GM12878 (cell line): Measurements from ENCODE around the gene PYGB. TPM values are rescaled to one million over a fixed set of nuclear protein-coding genes. Genes with fewer than 3 reads are reported as not detected.

Experiments
- ATAC-seq: fragments of 200-7000 bp; cut with Tn5 transposase; 3 replicates; pipeline ENCODE4 v1.9.1; 2020; ENCODE audit warnings: mild to moderate bottlenecking, moderate library complexity
- BruUV-seq: library from RNA; stranded (reverse); fragments of 400-500 nt; replicated peaks from 2 replicates; lab custom pipeline; 2021; lab: Mats Ljungman, UMichigan
- CTCF ChIA-PET: fragments of 300-600 bp; sonication (Branson Sonifier 250); formaldehyde crosslinking; extraction: SDS; loops from one replicate; lab custom pipeline; 2021; ENCODE audit warnings: inconsistent platforms; lab: Yijun Ruan, JAX
- POLR2A ChIA-PET: fragments of 350-600 bp; formaldehyde crosslinking; extraction: SDS; loops from one replicate; lab custom pipeline; 2021; ENCODE audit warnings: inconsistent platforms; lab: Charles Lee
- RAD21 ChIA-PET: fragments of 300-600 bp; sonication (Branson Sonifier 250); formaldehyde crosslinking; loops from one replicate; lab custom pipeline; 2023; ENCODE audit warnings: antibody characterized with exemption; ENCODE audit not compliant: unreplicated experiment; lab: Charles Lee
- SMC1A ChIA-PET: fragments of 300-600 bp; sonication (Branson Sonifier 250); formaldehyde crosslinking; loops from one replicate; lab custom pipeline; 2023; ENCODE audit not compliant: unreplicated experiment, uncharacterized antibody; lab: Charles Lee
- DNase-seq: peaks from one replicate; pipeline ENCODE4 v3.0.0-alpha.2; 2011; ENCODE audit warnings: low read depth, low spot score
- FAIRE-seq: peaks from 3 replicates; lab custom pipeline; 2011; peaks lifted over from hg19 to GRCh38; lab: Jason Lieb, UNC
- H2AFZ ChIP-seq: 2 replicates; pipeline ENCODE4 v1.6.0; 2011; ENCODE audit warnings: low read depth, low read length, control low read depth; ENCODE audit not compliant: control insufficient read depth
- H3K27ac ChIP-seq: 2 replicates; pipeline ENCODE4 v1.5.1; 2011; ENCODE audit warnings: control low read depth; ENCODE audit not compliant: control insufficient read depth, insufficient read depth
- H3K27me3 ChIP-seq, 2 experiments: replicated peaks in 1 of 2; 2 replicates each; pipeline versions ENCODE4 v1.6.0 to v1.6.1; 2011; ENCODE audit warnings: low read length in 1 of 2; ENCODE audit not compliant: control insufficient read depth in 2 of 2, insufficient read depth in 2 of 2
- H3K36me3 ChIP-seq, 2 experiments: 2 replicates each; pipeline ENCODE4 v1.5.1; 2011; ENCODE audit warnings: low read length in 1 of 2; ENCODE audit not compliant: control insufficient read depth in 2 of 2, insufficient read depth in 2 of 2
- H3K4me1 ChIP-seq: 2 replicates; pipeline ENCODE4 v1.6.1; 2011; ENCODE audit warnings: mild to moderate bottlenecking, low read length, moderate library complexity, mixed read lengths; ENCODE audit not compliant: control insufficient read depth, insufficient read depth
- H3K4me2 ChIP-seq: 2 replicates; pipeline ENCODE4 v1.6.0; 2011; ENCODE audit warnings: control low read depth; ENCODE audit not compliant: control insufficient read depth, insufficient read depth
- H3K4me3 ChIP-seq: fragments of 200-600 bp; sonication (generic); 2 replicates; pipeline ENCODE4 v1.5.1; 2016
- H3K79me2 ChIP-seq: 2 replicates; pipeline ENCODE4 v1.6.0; 2011; ENCODE audit warnings: low read length; ENCODE audit not compliant: control insufficient read depth, insufficient read depth
- H3K9ac ChIP-seq: 2 replicates; pipeline ENCODE4 v1.8.0; 2011; ENCODE audit warnings: low read length, control low read depth, mixed read lengths; ENCODE audit not compliant: control insufficient read depth, insufficient read depth
- H3K9me3 ChIP-seq: replicated peaks from 3 replicates; pipeline ENCODE4 v1.5.1; 2011; ENCODE audit warnings: mild to moderate bottlenecking, low read length; ENCODE audit not compliant: control insufficient read depth, insufficient read depth
- H4K20me1 ChIP-seq: 2 replicates; pipeline ENCODE4 v1.6.0; 2011; ENCODE audit not compliant: control insufficient read depth, insufficient read depth
- POLR2A ChIP-seq: IDR thresholded peaks from 2 replicates; pipeline ENCODE4 v1.6.1; 2011; ENCODE audit warnings: low read depth, mild to moderate bottlenecking, low read length
- SIX5 ChIP-seq: IDR thresholded peaks from 2 replicates; pipeline ENCODE4 v1.6.1; 2011; ENCODE audit warnings: mild to moderate bottlenecking, low read depth, low read length, moderate library complexity; ENCODE audit not compliant: severe bottlenecking
- SMAD1 ChIP-seq: fragments of 450-650 bp; IDR thresholded peaks from 2 replicates; pipeline ENCODE4 v1.6.1; 2018; ENCODE audit warnings: mild to moderate bottlenecking, low read depth; ENCODE audit not compliant: partially characterized antibody
- TARDBP ChIP-seq: IDR thresholded peaks from 2 replicates; pipeline ENCODE4 v1.6.1; 2016; ENCODE audit warnings: borderline replicate concordance
- TBL1XR1 ChIP-seq: IDR thresholded peaks from 2 replicates; pipeline ENCODE4 v1.6.1; 2012; ENCODE audit warnings: low read depth, low read length, improper control_type of control experiment
- ZBTB11 ChIP-seq: fragments of 450-650 bp; formaldehyde crosslinking; IDR thresholded peaks from 2 replicates; pipeline ENCODE4 v1.5.0; 2022; ENCODE audit warnings: mild to moderate bottlenecking, missing genetic modification characterization
- WGBS: methylation state at CpG from one replicate; pipeline ENCODE4 v1.1.6; 2016; ENCODE audit warnings: low lambda C conversion rate; ENCODE audit not compliant: insufficient replicate concordance, insufficient coverage; ENCODE audit errors: missing lambda C conversion rate; 5-methylcytosine and 5-hydroxymethylcytosine counted together
- in situ Hi-C: fragments of 300-500 bp; cut with MboI; formaldehyde crosslinking; loops from 9 replicates; pipeline ENCODE4 v1.14.3; 2018; ENCODE audit warnings: mixed read lengths
- intact Hi-C: fragments of 100-400 bp; cut with micrococcal nuclease; formaldehyde crosslinking; loops from one replicate; pipeline ENCODE4 v1.14.2; 2022; ENCODE audit not compliant: unreplicated experiment
- polyA plus RNA-seq, 11 experiments: library from polyadenylated mRNA; depleted of rRNA in 4 of 11; unstranded in 6 of 11; stranded (reverse) in 5 of 11; fragments of >200 nt; fragmentation: Nextera tagmentation in 4 of 11; fragmentation: Illumina TruSeq in 1 of 11; extraction: Ambion mirVana in 4 of 11; extraction: Trizol in 1 of 11; gene quantifications; 1 replicate in 1 of 11; 2 replicates in 10 of 11; pipeline versions ENCODE4 v1.2.1 to v1.2.3, GENCODE V29; 2011 to 2016; ENCODE audit warnings: inconsistent platforms in 2 of 11, missing spikeins in 2 of 11, low read depth in 1 of 11
- total RNA-seq, 4 experiments: library from RNA; depleted of rRNA in 3 of 4; stranded (reverse); fragments of >200 nt in 3 of 4; fragmentation: Illumina TruSeq in 1 of 4; extraction: Trizol in 1 of 4; gene quantifications; 2 replicates each; pipeline versions ENCODE4 v1.2.1 to v1.2.3, GENCODE V29; 2013 to 2021
- TF ChIP-seq, protein P1 (sequence below): IDR thresholded peaks from 2 replicates; pipeline ENCODE4 v1.6.1; 2012; ENCODE audit warnings: low read depth, low read length, improper control_type of control experiment
- TF ChIP-seq, protein P2 (sequence below): IDR thresholded peaks from 2 replicates; pipeline ENCODE4 v1.6.1; 2011; ENCODE audit warnings: borderline replicate concordance, low read depth, mild to moderate bottlenecking, moderate library complexity, low read length; ENCODE audit not compliant: insufficient read depth, poor library complexity, severe bottlenecking
- TF ChIP-seq, protein P3 (sequence below): fragments of 450-650 bp; IDR thresholded peaks from 2 replicates; pipeline ENCODE4 v1.6.1; 2018; ENCODE audit warnings: mild to moderate bottlenecking, low read depth, moderate library complexity; ENCODE audit not compliant: partially characterized antibody
- TF ChIP-seq, protein P4 (sequence below), 3 experiments: IDR thresholded peaks in 2 of 3; conservative IDR thresholded peaks in 1 of 3; 2 replicates each; pipeline ENCODE4 v1.5.1; 2011; ENCODE audit warnings: low read depth in 3 of 3, low read length in 3 of 3, mild to moderate bottlenecking in 3 of 3, control low read depth in 2 of 3, moderate library complexity in 2 of 3, inconsistent platforms in 1 of 3, mixed read lengths in 1 of 3; ENCODE audit not compliant: control insufficient read depth in 2 of 3, insufficient read depth in 1 of 3; ENCODE audit errors: extremely low read depth in 1 of 3

The PYGB gene
- total and polyA plus RNA-seq, 10 of the 15 experiments (the other 5 are each of a cell fraction or from before 2014, with no cell fraction given): 0.34 to 33.5 (median 21.8) TPM

DNA sequence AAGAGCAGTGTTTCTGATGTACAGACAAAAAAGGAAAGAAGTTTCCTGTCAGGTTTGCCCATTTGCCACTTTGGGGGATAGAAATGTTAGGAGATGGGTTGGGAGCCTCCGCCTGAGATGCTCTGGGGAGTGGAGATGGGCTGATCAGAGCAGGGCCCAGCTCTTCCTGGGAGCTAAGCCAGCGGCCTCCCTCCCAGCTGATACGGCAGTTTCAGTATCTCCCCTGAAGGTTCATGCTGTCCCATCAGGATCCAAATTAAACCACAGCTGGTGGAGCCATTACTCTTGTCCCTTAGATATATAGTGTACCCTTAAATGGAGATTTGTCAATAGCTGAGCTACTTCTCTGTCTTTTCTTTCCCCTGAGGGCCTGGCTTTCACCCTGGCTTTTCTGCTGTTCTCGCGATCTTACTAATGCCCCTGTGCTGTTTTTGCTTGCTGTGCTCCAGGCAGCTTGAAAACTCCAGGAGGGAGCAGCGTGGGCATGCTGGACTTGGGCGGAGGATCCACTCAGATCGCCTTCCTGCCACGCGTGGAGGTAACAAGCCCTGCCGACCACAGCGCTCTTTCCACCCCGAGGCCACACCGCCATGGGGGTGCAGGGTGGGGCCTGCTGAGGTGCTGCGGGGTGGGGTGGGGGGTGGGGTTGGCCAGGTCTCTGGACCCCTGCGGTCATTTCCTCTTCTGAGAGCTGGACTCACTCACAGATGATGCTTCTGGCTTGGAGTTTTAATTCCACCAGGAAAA lies 31.5 kb upstream of the PYGB start:
- H3K9me3 ChIP-seq: no peaks in the 10 kb centered on the region
- TF ChIP-seq POLR2A: no peak
- TF ChIP-seq, protein P1, sequence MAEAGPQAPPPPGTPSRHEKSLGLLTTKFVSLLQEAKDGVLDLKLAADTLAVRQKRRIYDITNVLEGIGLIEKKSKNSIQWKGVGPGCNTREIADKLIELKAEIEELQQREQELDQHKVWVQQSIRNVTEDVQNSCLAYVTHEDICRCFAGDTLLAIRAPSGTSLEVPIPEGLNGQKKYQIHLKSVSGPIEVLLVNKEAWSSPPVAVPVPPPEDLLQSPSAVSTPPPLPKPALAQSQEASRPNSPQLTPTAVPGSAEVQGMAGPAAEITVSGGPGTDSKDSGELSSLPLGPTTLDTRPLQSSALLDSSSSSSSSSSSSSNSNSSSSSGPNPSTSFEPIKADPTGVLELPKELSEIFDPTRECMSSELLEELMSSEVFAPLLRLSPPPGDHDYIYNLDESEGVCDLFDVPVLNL: no peak
- TF ChIP-seq, protein P2, sequence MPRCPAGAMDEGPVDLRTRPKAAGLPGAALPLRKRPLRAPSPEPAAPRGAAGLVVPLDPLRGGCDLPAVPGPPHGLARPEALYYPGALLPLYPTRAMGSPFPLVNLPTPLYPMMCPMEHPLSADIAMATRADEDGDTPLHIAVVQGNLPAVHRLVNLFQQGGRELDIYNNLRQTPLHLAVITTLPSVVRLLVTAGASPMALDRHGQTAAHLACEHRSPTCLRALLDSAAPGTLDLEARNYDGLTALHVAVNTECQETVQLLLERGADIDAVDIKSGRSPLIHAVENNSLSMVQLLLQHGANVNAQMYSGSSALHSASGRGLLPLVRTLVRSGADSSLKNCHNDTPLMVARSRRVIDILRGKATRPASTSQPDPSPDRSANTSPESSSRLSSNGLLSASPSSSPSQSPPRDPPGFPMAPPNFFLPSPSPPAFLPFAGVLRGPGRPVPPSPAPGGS: no peak
- no peak for TF ChIP-seq TBL1XR1
- no peak for TF ChIP-seq ZBTB11 (CRISPR knock-in tag)
- TF ChIP-seq, protein P3, sequence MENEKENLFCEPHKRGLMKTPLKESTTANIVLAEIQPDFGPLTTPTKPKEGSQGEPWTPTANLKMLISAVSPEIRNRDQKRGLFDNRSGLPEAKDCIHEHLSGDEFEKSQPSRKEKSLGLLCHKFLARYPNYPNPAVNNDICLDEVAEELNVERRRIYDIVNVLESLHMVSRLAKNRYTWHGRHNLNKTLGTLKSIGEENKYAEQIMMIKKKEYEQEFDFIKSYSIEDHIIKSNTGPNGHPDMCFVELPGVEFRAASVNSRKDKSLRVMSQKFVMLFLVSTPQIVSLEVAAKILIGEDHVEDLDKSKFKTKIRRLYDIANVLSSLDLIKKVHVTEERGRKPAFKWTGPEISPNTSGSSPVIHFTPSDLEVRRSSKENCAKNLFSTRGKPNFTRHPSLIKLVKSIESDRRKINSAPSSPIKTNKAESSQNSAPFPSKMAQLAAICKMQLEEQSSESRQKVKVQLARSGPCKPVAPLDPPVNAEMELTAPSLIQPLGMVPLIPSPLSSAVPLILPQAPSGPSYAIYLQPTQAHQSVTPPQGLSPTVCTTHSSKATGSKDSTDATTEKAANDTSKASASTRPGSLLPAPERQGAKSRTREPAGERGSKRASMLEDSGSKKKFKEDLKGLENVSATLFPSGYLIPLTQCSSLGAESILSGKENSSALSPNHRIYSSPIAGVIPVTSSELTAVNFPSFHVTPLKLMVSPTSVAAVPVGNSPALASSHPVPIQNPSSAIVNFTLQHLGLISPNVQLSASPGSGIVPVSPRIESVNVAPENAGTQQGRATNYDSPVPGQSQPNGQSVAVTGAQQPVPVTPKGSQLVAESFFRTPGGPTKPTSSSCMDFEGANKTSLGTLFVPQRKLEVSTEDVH: no peak
- no peak for TF ChIP-seq SMAD1
- TF ChIP-seq TARDBP: no peak
- TF ChIP-seq SIX5: no peak
- TF ChIP-seq, protein P4, sequence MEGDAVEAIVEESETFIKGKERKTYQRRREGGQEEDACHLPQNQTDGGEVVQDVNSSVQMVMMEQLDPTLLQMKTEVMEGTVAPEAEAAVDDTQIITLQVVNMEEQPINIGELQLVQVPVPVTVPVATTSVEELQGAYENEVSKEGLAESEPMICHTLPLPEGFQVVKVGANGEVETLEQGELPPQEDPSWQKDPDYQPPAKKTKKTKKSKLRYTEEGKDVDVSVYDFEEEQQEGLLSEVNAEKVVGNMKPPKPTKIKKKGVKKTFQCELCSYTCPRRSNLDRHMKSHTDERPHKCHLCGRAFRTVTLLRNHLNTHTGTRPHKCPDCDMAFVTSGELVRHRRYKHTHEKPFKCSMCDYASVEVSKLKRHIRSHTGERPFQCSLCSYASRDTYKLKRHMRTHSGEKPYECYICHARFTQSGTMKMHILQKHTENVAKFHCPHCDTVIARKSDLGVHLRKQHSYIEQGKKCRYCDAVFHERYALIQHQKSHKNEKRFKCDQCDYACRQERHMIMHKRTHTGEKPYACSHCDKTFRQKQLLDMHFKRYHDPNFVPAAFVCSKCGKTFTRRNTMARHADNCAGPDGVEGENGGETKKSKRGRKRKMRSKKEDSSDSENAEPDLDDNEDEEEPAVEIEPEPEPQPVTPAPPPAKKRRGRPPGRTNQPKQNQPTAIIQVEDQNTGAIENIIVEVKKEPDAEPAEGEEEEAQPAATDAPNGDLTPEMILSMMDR (IDR thresholded peaks at IDR 0.05 in 2 of 3, conservative IDR thresholded peaks at IDR 0.05 in 1 of 3; ENCODE audit: control insufficient read depth in 2 of 3, extremely low read depth in 1 of 3, insufficient read depth in 1 of 3, low read depth in 3 of 3, low read length in 3 of 3): no peak
- FAIRE-seq (no peak), DNase-seq (no peak), ATAC-seq (no peak)
- no peaks in the 10 kb centered on the region for H4K20me1 ChIP-seq
- over 99% methylated on average over 16 of the region's 16 CpGs for WGBS
- intact Hi-C loops (no loop called here), in situ Hi-C loops (no loop called here)
- H3K4me2 ChIP-seq: no peak overlapping the region
- ChIA-PET POLR2A (no interaction called here), SMC1A (no interaction called here), RAD21 (no interaction called here), CTCF (no interaction called here)
- no peak overlapping the region for H3K4me3 ChIP-seq
- no peaks in the 10 kb centered on the region for H3K27me3 ChIP-seq
- no peaks in the 10 kb centered on the region for H3K4me1 ChIP-seq
- no peak overlapping the region for H3K9ac ChIP-seq
- H3K27ac ChIP-seq: no peak overlapping the region
- BruUV-seq: no TSS peak
- peaks cover 8 to 10% of the 10 kb centered on the region in 2 experiments; a peak in 3 of 4 replicates for H3K36me3 ChIP-seq
- no peak overlapping the region for H2AFZ ChIP-seq
- H3K79me2 ChIP-seq: no peaks in the 10 kb centered on the region
